ENCODE data around the gene RNASE13. TPM values are rescaled to one million over a fixed set of nuclear protein-coding genes. Genes with fewer than 3 reads are reported as not detected.

RNASE13 gene
- total RNA-seq, 2 donors from 2014 or later = not detected

DNA sequence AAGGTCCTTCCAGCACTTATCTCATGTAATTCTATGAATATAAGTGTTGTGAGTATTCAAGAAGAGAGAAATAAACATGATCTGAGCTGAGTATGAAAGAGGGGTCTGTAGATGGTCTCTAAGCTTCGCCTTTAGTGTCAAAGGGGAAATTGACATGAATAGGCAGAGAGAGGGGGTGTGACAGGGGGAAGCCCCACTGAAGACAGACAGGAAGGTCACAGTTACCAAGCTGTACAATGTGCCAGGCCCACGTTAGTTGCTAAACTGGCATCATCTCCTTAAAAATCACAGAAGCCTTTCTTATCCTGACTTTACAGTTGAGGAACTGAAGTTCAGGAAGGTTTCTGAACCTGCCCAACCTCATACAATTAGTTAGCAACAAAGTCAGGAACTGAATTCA, 43.1 kb upstream of the RNASE13 start:
- TF ChIP-seq, protein P1, sequence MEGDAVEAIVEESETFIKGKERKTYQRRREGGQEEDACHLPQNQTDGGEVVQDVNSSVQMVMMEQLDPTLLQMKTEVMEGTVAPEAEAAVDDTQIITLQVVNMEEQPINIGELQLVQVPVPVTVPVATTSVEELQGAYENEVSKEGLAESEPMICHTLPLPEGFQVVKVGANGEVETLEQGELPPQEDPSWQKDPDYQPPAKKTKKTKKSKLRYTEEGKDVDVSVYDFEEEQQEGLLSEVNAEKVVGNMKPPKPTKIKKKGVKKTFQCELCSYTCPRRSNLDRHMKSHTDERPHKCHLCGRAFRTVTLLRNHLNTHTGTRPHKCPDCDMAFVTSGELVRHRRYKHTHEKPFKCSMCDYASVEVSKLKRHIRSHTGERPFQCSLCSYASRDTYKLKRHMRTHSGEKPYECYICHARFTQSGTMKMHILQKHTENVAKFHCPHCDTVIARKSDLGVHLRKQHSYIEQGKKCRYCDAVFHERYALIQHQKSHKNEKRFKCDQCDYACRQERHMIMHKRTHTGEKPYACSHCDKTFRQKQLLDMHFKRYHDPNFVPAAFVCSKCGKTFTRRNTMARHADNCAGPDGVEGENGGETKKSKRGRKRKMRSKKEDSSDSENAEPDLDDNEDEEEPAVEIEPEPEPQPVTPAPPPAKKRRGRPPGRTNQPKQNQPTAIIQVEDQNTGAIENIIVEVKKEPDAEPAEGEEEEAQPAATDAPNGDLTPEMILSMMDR (conservative IDR thresholded peaks at IDR 0.05) = no peak
- WGBS, 2 experiments (ENCODE audit: insufficient coverage in 1 of 2, insufficient read length in 1 of 2) = 83 to 91% methylated on average over 2 of the region's 2 CpGs
- H3K4me1 ChIP-seq (ENCODE audit: control insufficient read depth, insufficient read depth, low read length) = no peaks in the 10 kb centered on the region
- H3K27ac ChIP-seq (ENCODE audit: low read depth, low read length) = no peak overlapping the region
- H3K4me1 Mint-ChIP-seq = no peaks in the 10 kb centered on the region
- H3K36me3 ChIP-seq (ENCODE audit: control insufficient read depth, insufficient read depth, low read length) = peaks cover 91% of the 10 kb centered on the region
- H3K9me3 ChIP-seq (ENCODE audit: control insufficient read depth, low read length) = no peaks in the 10 kb centered on the region
- no peak overlapping the region for H3K4me3 ChIP-seq (ENCODE audit: low read length)
- no peak for DNase-seq
- no peak overlapping the region for H3K27ac Mint-ChIP-seq
- no peak overlapping the region for H3K9ac ChIP-seq (ENCODE audit: extremely low read depth, low read length, poor library complexity, severe bottlenecking)
- H3K27me3 Mint-ChIP-seq (ENCODE audit: insufficient read depth) = no peaks in the 10 kb centered on the region
- no peaks in the 10 kb centered on the region for H3K27me3 ChIP-seq (ENCODE audit: control insufficient read depth, insufficient read depth, low read length, poor library complexity, severe bottlenecking)
- no peak overlapping the region for H3K4me3 Mint-ChIP-seq
- peaks cover 77% of the 10 kb centered on the region for H3K36me3 Mint-ChIP-seq (ENCODE audit: low read depth)
- H3K9me3 Mint-ChIP-seq = no peaks in the 10 kb centered on the region

DNA sequence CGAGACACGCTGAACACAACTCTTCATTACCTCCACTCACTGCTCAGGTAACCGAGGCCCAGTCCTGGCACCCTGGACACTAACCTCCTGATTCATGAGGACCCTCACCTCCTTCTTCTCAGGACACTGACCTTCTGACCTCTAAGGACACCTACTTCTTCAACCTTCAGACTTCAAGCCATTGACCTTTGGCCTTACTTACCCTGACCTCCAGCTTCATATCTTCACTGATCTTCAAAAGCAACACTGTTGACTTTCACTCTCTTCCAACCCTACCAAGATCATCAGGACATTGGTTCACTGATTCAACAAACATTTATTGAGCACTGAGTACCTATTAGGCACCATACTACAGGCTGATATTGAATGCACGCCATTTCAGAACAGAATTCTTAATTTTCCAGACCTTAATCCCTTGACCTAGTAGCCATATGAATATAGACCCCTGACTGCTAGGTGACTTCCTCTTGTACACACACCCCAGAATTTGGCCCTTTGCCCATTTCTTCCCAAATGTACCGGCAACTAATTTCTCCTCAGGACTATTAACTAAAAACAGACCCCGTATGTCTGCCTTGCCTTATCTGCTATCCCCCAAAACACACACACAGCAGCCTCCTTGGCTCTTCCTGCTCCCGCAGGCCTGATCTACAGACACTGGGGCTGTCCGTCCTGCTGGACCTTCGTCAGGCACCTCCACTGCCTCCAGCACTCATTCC, 41.3 kb upstream of the RNASE13 start:
- Histone ChIP-seq H3K4me1 (ENCODE audit: control insufficient read depth, insufficient read depth, low read length) (no peaks in the 10 kb centered on the region), H3K36me3 (ENCODE audit: control insufficient read depth, insufficient read depth, low read length) (peaks cover 74% of the 10 kb centered on the region), H3K4me3 (ENCODE audit: low read length) (no peak overlapping the region), H3K27me3 (ENCODE audit: control insufficient read depth, insufficient read depth, low read length, poor library complexity, severe bottlenecking) (no peaks in the 10 kb centered on the region), H3K9ac (ENCODE audit: extremely low read depth, low read length, poor library complexity, severe bottlenecking) (no peak overlapping the region), H3K9me3 (ENCODE audit: control insufficient read depth, low read length) (no peaks in the 10 kb centered on the region), H3K27ac (ENCODE audit: low read depth, low read length) (no peak overlapping the region)
- Mint-ChIP-seq H3K4me1 (peaks cover 11% of the 10 kb centered on the region), H3K4me3 (no peak overlapping the region), H3K36me3 (ENCODE audit: low read depth) (peaks cover 68% of the 10 kb centered on the region), H3K27ac (no peak overlapping the region), H3K9me3 (no peaks in the 10 kb centered on the region), H3K27me3 (ENCODE audit: insufficient read depth) (no peaks in the 10 kb centered on the region)
- 93% methylated on average over 8 to 9 of the region's 9 CpGs for WGBS, 2 experiments (ENCODE audit: insufficient coverage in 1 of 2, insufficient read length in 1 of 2)
- DNase-seq = no peak
- TF ChIP-seq, protein P1 (conservative IDR thresholded peaks at IDR 0.05) = no peak

DNA sequence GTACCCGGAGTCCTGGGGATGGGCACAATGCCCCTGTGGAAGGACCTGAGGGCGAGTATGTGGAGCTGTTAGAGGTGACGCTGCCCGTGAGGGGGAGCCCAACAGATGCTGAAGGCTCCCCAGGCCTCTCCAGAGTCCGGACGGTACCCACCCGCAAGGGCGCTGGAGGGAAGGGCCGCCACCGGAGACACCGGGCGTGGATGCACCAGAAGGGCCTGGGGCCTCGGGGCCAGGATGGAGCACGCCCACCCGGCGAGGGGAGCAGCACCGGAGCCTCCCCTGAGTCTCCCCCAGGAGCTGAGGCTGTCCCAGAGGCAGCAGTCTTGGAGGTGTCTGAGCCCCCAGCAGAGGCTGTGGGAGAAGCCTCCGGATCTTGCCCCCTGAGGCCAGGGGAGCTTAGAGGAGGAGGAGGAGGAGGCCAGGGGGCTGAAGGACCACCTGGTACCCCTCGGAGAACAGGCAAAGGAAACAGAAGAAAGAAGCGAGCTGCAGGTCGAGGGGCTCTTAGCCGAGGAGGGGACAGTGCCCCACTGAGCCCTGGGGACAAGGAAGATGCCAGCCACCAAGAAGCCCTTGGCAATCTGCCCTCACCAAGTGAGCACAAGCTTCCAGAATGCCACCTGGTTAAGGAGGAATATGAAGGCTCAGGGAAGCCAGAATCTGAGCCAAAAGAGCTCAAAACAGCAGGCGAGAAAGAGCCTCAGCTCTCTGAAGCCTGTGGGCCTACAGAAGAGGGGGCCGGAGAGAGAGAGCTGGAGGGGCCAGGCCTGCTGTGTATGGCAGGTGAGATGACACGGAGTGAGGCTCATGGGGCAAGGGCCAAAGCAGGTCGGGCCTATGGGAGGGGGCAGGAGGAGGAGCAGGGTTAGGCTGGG, 40.0 kb upstream of the RNASE13 start:
- TF ChIP-seq, protein P1 (conservative IDR thresholded peaks at IDR 0.05) = no peak
- H3K9me3 ChIP-seq (ENCODE audit: control insufficient read depth, low read length) = no peaks in the 10 kb centered on the region
- no peak overlapping the region for H3K4me3 ChIP-seq (ENCODE audit: low read length)
- DNase-seq = no peak
- H3K4me1 ChIP-seq (ENCODE audit: control insufficient read depth, insufficient read depth, low read length) = no peaks in the 10 kb centered on the region
- H3K27me3 Mint-ChIP-seq (ENCODE audit: insufficient read depth) = no peaks in the 10 kb centered on the region
- H3K4me1 Mint-ChIP-seq = peaks cover 11% of the 10 kb centered on the region
- no peaks in the 10 kb centered on the region for H3K27me3 ChIP-seq (ENCODE audit: control insufficient read depth, insufficient read depth, low read length, poor library complexity, severe bottlenecking)
- H3K36me3 Mint-ChIP-seq (ENCODE audit: low read depth) = peaks cover 57% of the 10 kb centered on the region
- H3K27ac ChIP-seq (ENCODE audit: low read depth, low read length) = no peak overlapping the region
- H3K9ac ChIP-seq (ENCODE audit: extremely low read depth, low read length, poor library complexity, severe bottlenecking) = no peak overlapping the region
- no peak overlapping the region for H3K27ac Mint-ChIP-seq
- no peak overlapping the region for H3K4me3 Mint-ChIP-seq
- WGBS, 2 experiments (ENCODE audit: insufficient coverage in 1 of 2, insufficient read length in 1 of 2) = 93 to 98% methylated on average over 20 to 26 of the region's 26 CpGs
- peaks cover 65% of the 10 kb centered on the region for H3K36me3 ChIP-seq (ENCODE audit: control insufficient read depth, insufficient read depth, low read length)
- H3K9me3 Mint-ChIP-seq = no peaks in the 10 kb centered on the region
